Stimulated activated naive CD8-positive, alpha-beta T cell treated with anti-CD3 and anti-CD28 coated beads, Interleukin-15, Interleukin-2, amounts not matched to agents 100 ng/mL and 50 ng/mL, for 24 hours (primary cell): Measurements from ENCODE around the gene ARHGEF28.

ENCODE experiments used
- H3K27ac Mint-ChIP-seq: one replicate; pipeline ENCODE4 v1.8.0; 2021; ENCODE audit warnings: mild to moderate bottlenecking, mixed read lengths
- H3K27me3 Mint-ChIP-seq: one replicate; pipeline ENCODE4 v1.8.0; 2021; ENCODE audit warnings: mixed read lengths
- H3K36me3 Mint-ChIP-seq: one replicate; pipeline ENCODE4 v1.8.0; 2021; ENCODE audit warnings: low read depth, mixed read lengths
- H3K4me1 Mint-ChIP-seq: one replicate; pipeline ENCODE4 v1.8.0; 2021; ENCODE audit warnings: low read depth, mixed read lengths
- H3K4me3 Mint-ChIP-seq: one replicate; pipeline ENCODE4 v1.8.0; 2021; ENCODE audit warnings: mild to moderate bottlenecking, mixed read lengths
- H3K9me3 Mint-ChIP-seq: one replicate; pipeline ENCODE4 v1.8.0; 2021; ENCODE audit warnings: mixed read lengths

ARHGEF28 gene

DNA sequence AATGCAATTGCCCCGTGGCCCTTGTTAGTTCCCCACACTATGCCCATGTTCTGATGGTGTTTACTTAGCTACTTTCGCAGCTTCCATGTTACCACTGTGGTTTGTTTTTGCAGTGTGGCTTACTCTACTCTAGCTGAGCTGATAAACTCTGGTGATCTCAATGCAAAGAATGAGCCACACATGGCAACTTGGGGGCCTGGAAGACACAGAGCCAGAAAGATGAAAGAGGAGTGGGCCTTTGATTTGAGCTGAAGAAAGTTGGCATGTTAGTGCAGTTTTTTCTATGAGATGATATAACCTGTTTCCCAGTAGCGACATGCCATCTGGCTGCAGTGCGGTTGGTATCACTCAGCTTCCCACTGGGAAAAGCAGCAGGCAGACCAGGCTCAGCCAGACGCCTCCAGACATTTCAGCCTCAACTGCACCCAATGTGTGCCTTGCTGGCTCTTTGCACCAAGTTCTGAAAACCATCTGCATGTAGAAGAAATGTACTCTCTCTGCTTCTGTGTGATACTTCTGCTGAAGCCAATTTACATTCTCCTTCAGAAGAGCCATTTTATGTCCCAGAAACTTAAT lies 329.4 kb downstream of the ARHGEF28 start:
- Mint-ChIP-seq H3K9me3 (no peaks in the 10 kb centered on the region), H3K4me1 (no peaks in the 10 kb centered on the region), H3K4me3 (no peak overlapping the region), H3K36me3 (no peaks in the 10 kb centered on the region), H3K27me3 (peaks cover 35% of the 10 kb centered on the region), H3K27ac (no peak overlapping the region)

DNA sequence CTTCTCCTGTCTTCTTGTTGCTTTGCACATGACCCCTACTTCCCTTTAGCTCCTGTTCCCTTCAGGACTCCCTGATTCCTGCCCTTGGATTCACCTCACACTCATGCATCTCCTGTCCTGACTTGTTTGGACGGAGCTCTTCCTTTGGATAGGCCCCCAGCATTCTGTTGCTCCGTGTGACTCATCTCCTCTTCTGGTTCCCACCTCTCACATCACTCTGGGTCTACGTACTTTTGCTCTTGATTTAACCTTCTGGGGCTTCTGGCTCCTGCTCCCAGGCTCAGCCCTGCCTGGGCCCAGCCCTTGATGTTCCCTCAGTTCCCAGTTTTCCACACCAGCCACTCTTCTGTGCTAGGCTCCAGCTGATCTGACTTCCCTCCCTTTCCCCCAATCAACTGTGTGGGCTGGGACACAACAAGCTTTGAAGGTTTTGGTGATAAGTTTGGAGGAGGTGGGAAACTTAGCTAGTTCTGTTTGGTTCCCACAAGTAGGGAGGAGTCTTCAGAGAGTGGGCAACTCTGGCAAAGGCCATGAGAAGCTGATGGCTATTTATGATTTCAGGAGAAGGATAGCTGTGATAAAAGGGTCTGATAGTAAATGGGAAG lies 331.5 kb downstream of the ARHGEF28 start:
- peaks cover 28% of the 10 kb centered on the region for H3K27me3 Mint-ChIP-seq
- no peak overlapping the region for H3K27ac Mint-ChIP-seq
- no peaks in the 10 kb centered on the region for H3K36me3 Mint-ChIP-seq
- no peak overlapping the region for H3K4me3 Mint-ChIP-seq
- no peaks in the 10 kb centered on the region for H3K4me1 Mint-ChIP-seq
- no peaks in the 10 kb centered on the region for H3K9me3 Mint-ChIP-seq

DNA sequence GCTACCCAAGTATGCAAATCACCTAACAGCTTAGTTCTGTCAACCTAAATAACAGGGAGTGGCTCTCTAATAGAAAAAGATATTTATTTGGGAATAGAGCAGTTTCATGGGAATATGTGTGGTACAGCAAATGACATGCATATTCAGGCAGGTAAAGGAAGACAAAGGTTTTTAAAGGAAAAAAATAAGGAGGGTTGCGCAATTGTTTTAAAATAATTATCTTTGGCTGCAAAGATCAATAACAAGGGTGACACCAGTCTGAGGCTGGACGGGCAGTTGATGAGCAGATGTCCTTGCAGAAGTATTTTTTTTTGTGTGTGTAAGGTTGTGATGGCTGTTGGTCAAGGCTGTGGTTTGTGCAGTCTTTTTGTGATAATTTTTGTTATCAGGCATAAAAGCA lies 332.0 kb downstream of the ARHGEF28 start:
- no peaks in the 10 kb centered on the region for H3K9me3 Mint-ChIP-seq
- no peak overlapping the region for H3K4me3 Mint-ChIP-seq
- H3K27me3 Mint-ChIP-seq = peaks cover 27% of the 10 kb centered on the region

DNA sequence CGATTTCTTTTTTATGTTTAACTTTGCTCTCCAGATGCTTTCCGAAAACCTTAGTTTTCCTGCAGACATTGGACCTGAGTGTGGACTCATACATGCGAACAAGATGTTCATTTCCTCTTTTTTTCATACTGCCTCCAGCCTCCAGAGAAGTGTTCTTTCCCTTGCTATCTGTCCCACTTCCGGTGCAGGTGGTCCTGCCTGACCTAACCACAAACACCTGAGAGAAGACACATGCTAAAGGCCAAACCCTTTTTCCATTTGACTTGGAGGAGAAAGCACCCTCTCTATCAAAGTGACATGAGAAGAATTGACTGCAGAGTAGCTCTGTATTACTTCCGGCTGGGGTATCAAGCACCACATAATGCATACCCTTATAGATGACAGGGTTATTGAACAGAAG lies 334.0 kb downstream of the ARHGEF28 start:
- Mint-ChIP-seq H3K36me3 (no peaks in the 10 kb centered on the region), H3K4me1 (no peaks in the 10 kb centered on the region), H3K4me3 (no peak overlapping the region), H3K27me3 (peaks cover 27% of the 10 kb centered on the region), H3K27ac (no peak overlapping the region), H3K9me3 (no peaks in the 10 kb centered on the region)

More for the DNA sequence above, 332.0 kb downstream of the ARHGEF28 start:
- Mint-ChIP-seq H3K27ac (no peak overlapping the region), H3K36me3 (no peaks in the 10 kb centered on the region), H3K4me1 (no peaks in the 10 kb centered on the region)

DNA sequence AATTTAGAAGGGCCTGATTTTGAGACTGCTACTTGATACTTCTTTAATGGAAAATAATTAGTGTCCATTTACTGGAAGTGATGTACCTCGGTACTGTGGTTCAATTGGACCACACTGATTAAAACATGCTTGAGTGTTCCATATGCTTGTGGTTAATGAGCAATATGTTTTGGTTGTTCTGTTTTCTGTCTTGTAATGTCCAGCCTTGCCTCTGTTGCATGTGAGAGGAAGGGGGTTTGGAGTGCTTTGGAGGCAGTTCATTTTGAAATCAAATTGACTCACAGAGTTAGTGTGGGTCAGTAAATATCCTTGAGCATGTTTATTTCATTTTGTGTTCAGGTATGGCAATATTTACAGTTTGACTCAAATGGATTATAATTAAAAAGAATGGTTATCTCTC lies 334.4 kb downstream of the ARHGEF28 start:
- H3K4me3 Mint-ChIP-seq = no peak overlapping the region
- H3K27me3 Mint-ChIP-seq = peaks cover 30% of the 10 kb centered on the region
- no peaks in the 10 kb centered on the region for H3K36me3 Mint-ChIP-seq
- H3K4me1 Mint-ChIP-seq = no peaks in the 10 kb centered on the region
- no peaks in the 10 kb centered on the region for H3K9me3 Mint-ChIP-seq
- H3K27ac Mint-ChIP-seq = no peak overlapping the region

DNA sequence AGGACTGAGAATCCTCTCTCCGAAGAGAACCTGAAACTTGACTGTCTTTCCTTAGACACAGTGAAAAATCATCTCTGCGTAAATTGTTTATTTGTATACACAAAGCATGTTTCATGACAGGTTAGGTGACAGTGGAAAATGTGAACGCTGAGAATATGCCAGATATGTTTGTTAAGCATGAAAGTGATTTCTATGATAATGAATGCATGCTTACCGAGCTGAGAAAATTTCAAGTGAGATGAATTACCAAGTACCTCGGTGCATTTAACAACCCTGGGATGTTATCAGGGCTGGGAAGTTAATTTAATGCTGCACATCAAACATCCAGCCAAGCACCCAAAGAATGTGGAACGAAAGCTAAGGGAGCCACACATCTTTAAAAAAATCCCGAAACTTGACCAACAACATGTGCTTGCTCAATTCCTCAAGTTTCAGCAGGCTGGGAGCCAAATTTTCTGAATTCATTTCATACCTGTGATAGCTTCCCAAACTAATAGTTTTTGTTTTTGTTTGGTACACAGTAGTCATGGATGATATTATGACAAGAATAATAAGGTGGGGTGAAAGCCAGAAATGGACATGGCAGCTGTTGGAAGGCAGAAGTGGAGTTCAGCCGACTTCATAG lies 336.9 kb downstream of the ARHGEF28 start:
- H3K4me1 Mint-ChIP-seq = no peaks in the 10 kb centered on the region
- H3K36me3 Mint-ChIP-seq = no peaks in the 10 kb centered on the region
- H3K4me3 Mint-ChIP-seq = no peak overlapping the region
- no peak overlapping the region for H3K27ac Mint-ChIP-seq
- peaks cover 15% of the 10 kb centered on the region for H3K27me3 Mint-ChIP-seq
- no peaks in the 10 kb centered on the region for H3K9me3 Mint-ChIP-seq

DNA sequence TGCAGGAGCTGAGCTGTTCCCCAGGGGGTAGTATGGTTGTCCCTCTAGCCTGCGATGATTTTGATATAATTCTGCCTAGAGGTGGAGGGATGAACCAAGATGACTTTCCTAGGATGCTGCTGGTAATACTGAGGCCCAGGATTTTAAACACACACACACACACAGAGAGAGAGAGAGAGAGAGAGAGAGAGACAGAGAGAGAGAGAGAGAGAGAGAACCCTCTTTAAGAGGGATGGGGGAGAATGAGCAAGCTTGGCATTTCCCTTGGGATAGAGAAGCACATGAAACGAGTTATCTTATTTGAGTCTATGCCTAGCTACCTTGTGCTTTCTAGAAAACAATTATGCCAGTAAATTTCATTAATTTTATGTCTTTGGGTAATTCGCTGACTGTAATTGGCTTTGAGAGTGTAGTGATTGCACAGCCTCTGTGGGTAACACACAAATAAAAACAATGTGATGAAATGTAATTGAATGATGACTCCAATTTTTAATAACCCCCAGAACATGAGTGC lies 338.4 kb downstream of the ARHGEF28 start:
- no peak overlapping the region for H3K4me3 Mint-ChIP-seq
- H3K36me3 Mint-ChIP-seq = no peaks in the 10 kb centered on the region
- H3K4me1 Mint-ChIP-seq = no peaks in the 10 kb centered on the region
- H3K27me3 Mint-ChIP-seq = peaks cover 17% of the 10 kb centered on the region
- H3K27ac Mint-ChIP-seq = no peak overlapping the region
- H3K9me3 Mint-ChIP-seq = no peaks in the 10 kb centered on the region

DNA sequence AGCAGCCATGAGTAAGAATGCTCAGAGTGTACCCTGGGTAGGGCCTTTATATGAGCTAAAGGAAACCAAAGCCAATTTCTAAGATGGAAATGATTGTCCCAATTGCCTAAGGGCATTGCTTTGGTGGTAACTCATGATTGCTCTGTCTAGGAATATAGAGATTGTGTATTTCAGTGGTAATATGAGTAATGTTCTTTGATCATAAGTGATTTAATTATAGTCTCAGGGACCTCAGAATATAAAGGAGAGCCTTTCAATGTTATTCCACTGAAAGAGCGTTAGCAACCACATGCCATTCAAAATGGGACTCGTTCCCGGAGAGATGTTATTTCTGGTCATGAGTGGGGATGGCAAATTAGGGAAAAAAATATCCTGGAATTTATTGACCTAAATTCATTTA lies 340.5 kb downstream of the ARHGEF28 start:
- Mint-ChIP-seq H3K27me3 (peaks cover 12% of the 10 kb centered on the region), H3K27ac (no peak overlapping the region), H3K36me3 (no peaks in the 10 kb centered on the region), H3K4me3 (no peak overlapping the region), H3K9me3 (no peaks in the 10 kb centered on the region), H3K4me1 (no peaks in the 10 kb centered on the region)

DNA sequence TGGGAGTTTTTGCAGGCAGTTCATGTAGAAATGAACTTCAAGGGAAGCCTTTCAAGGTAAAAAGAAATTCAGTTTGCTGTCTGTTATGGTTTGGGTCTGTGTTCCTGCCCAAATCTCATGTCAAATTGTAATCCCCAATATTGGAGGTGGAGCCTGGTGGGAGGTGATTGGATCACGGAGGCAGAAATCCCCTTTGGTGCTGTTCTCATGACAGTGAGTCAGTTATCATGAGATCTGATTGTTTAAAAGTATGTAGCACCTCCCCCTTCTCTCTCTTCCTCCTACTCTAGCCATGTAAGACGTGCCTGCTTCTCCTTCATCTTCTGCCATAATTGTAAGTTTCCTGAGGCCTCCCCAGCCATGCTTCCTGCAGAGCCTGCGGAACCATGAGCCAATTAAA lies 341.4 kb downstream of the ARHGEF28 start:
- no peaks in the 10 kb centered on the region for H3K9me3 Mint-ChIP-seq
- H3K36me3 Mint-ChIP-seq = no peaks in the 10 kb centered on the region
- H3K4me3 Mint-ChIP-seq = no peak overlapping the region
- H3K27ac Mint-ChIP-seq = no peak overlapping the region
- H3K4me1 Mint-ChIP-seq = no peaks in the 10 kb centered on the region
- peaks cover 8% of the 10 kb centered on the region for H3K27me3 Mint-ChIP-seq

DNA sequence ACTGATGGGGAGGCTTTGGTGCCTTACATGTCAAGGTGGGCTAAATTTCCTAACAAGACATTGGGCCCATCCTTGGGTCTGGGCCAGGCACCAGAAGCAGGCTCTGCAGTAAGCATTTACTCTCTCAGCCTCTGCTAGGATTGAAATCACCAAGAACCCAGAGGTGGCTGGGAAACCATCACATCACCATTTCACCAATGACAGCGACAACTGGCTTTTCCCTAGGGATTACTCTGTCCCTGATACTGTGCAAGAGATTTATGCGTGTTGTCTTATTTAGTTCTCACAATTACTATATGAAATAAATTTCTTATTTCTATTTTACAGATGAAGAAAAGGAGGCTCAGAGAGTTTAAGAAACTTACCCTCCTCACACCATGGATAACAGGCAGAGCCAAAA lies 342.2 kb downstream of the ARHGEF28 start:
- H3K27ac Mint-ChIP-seq = no peak overlapping the region
- H3K36me3 Mint-ChIP-seq = no peaks in the 10 kb centered on the region
- H3K4me3 Mint-ChIP-seq = no peak overlapping the region
- H3K9me3 Mint-ChIP-seq = no peaks in the 10 kb centered on the region
- H3K27me3 Mint-ChIP-seq = peaks cover 8% of the 10 kb centered on the region
- no peaks in the 10 kb centered on the region for H3K4me1 Mint-ChIP-seq

DNA sequence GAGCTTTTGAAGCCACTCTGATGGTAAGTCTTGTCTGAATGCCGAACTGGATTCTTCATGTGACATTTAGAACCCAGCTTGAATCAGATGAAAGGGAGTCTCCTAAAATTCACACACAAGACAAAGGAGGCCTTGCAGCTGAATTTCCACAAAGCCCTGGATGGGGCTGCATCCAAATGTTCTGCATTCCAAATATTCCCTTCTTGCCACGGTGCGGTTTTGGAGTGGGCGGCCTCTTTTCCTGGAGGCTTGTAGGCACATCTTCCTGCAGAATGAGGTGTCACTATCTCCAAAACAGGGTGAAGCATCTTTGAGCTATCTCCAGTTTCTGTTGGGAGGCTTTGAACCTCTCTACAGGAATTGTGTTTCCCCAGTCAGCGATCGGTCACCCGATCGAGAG lies 342.7 kb downstream of the ARHGEF28 start:
- Mint-ChIP-seq H3K36me3 (no peaks in the 10 kb centered on the region), H3K9me3 (no peaks in the 10 kb centered on the region), H3K4me3 (no peak overlapping the region), H3K27me3 (peaks cover 8% of the 10 kb centered on the region), H3K27ac (no peak overlapping the region), H3K4me1 (no peaks in the 10 kb centered on the region)

DNA sequence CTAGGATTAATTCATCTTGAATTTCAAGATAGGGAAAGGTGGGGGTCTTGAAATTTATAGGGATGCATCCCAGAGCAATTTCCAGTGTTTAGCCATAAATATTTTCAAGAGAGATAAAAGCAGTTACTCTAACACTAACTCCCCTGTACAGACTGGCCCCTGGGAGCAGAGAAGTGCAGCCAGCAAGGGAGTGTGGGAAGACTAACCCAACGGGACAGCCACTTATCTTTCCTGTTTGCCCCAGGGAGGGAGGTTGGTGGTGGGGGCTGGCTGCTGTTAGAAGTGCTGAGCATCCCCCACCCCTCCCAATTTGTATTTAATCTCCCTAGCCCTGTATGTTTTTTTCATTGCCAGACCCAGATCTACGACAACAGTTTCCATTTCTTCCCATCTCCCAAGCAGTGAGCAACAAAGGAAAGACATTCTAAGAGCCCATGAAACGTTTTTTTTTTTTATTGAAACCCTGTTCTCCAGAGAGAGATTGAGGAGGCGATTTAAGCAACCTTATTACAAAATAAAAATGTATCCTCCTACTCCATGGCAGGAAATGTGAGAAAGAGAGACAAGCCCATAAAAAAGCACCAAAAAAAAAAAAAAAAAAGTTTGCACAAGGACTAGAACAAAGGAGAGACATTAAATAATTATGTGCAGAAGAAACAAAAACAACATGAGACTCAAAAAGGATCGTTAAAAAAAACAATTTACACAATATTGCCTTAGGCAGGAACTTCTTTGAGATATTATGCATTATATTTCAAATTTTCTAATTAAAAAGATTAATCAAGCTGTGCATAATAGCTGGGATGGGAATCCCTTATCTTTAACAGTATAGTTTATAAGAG lies 343.4 kb downstream of the ARHGEF28 start:
- no peak overlapping the region for H3K27ac Mint-ChIP-seq
- no peak overlapping the region for H3K4me3 Mint-ChIP-seq
- no peaks in the 10 kb centered on the region for H3K4me1 Mint-ChIP-seq
- H3K9me3 Mint-ChIP-seq = no peaks in the 10 kb centered on the region
- H3K27me3 Mint-ChIP-seq = peaks cover 8% of the 10 kb centered on the region
- no peaks in the 10 kb centered on the region for H3K36me3 Mint-ChIP-seq

DNA sequence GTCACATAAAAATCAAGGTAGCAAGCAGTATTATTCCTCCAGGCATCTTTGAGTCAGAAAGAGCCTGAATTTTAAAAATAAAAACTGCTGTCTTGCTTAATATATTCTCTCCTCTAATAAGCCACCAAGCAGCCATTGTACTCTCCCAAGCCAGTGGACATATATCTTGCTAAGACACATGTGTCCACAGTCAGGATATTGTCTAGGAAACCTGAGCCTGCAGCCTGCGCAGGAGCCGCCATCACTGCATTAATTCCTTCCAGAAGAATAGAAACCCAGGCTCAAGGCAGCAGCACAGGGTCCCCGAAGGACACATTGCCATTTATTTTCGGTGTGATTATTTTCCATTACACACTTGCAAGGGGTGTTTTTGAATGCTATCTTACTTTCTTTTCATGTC lies 345.3 kb downstream of the ARHGEF28 start:
- H3K27ac Mint-ChIP-seq = no peak overlapping the region
- peaks cover 5% of the 10 kb centered on the region for H3K27me3 Mint-ChIP-seq
- no peaks in the 10 kb centered on the region for H3K9me3 Mint-ChIP-seq
- no peak overlapping the region for H3K4me3 Mint-ChIP-seq
- no peaks in the 10 kb centered on the region for H3K36me3 Mint-ChIP-seq
- H3K4me1 Mint-ChIP-seq = no peaks in the 10 kb centered on the region

DNA sequence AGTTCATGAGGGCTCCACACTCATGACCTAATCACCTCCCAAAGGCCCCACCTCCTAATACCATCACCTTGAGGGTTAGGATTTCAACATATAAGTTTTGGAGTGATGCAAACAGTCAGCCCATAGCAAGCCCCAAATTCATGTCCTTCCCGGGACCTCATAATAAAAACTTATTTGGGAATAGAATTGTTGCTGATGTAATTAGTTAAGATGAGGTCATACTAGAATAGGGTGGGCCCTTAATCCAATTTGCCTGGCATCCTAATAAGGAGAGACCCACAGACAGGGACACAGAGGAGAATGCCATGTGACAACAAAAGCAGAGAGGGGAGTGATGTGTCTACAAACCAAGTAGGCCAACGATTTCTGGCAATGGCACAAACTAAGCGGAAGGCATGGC lies 347.1 kb downstream of the ARHGEF28 start:
- peaks cover 5% of the 10 kb centered on the region for H3K27me3 Mint-ChIP-seq

DNA sequence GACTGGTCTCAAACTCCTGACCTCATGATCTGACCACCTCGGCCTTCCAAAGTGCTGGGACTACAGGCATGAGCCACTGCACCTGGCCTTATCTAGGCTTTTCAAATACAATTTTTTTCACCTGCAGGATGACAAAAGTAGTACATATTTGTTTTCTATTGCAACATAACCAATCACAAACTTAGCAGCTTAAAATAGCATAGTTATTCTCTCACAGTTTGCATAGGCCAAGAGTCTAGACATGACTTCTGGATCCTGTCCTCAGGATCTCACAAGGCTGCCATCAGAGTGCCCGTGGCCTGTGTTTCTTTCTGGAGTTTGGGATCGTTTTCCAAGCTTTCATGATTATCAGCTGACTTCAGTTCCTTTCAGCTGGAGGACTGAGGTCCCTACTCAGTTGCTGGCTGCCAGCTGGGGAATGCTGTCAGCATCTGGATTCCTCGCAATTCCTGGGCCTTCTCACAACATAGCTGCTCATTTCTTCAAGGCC lies 348.9 kb downstream of the ARHGEF28 start:
- Mint-ChIP-seq H3K4me3 (no peak overlapping the region), H3K9me3 (no peaks in the 10 kb centered on the region), H3K27ac (no peak overlapping the region), H3K4me1 (no peaks in the 10 kb centered on the region), H3K27me3 (no peaks in the 10 kb centered on the region), H3K36me3 (no peaks in the 10 kb centered on the region)

More for the DNA sequence above, 347.1 kb downstream of the ARHGEF28 start:
- H3K4me3 Mint-ChIP-seq = no peak overlapping the region
- H3K9me3 Mint-ChIP-seq = no peaks in the 10 kb centered on the region
- H3K4me1 Mint-ChIP-seq = no peaks in the 10 kb centered on the region
- H3K36me3 Mint-ChIP-seq = no peaks in the 10 kb centered on the region
- H3K27ac Mint-ChIP-seq = no peak overlapping the region
